HK-2 (cell line): ENCODE data around the gene EPM2A.

Source experiments
- DNase-seq: peaks from one replicate; pipeline ENCODE4 v3.0.0-alpha.2; 2018; ENCODE audit not compliant: unreplicated experiment

The EPM2A gene

GRCh38 chr6:145673504-145673903, 61.8 kb downstream of the EPM2A start:
- DNase-seq = no peak

DNA sequence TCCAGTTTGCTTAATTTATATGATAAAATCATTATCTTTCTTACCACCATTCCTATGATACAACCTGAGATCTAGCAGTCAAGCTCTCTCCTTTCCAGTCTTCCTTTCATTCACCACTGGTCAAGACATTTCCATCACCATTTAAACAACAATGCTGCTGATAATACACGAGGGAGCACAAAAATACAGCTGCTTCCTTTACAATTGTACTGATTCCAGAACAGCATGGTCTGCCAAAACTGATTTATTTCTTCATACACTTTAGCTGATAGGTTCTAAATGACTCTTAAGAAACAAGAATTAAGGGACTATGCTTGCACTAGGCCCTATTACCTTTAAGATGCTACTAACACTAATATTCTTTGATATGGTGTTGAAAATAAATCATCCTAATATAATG, 65.0 kb downstream of the EPM2A start:
- DNase-seq = no peak

DNA sequence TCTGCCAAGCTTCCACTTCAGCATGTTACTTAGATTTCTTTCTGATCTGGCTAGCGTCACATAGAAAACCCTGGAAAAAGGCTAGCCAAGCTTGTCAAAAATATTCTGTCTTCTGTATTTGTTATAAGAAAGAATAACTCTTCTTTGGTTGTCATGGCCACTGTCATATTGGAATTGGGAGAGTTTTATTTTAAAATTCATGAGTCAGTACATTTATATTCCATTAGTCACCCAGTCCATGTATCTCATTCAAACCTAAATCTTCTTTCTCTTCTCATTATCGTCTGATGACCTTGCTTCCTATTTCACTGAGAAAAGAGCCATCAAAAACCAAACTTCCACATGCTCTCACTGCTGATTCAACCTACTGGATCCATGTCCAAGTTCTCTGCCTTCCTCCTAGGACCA, 65.7 kb downstream of the EPM2A start:
- no peak for DNase-seq

- no peak for DNase-seq
Measured at GRCh38 chr6:145668844-145669243, 66.5 kb downstream of the EPM2A start.

- no peak for DNase-seq
Measured at GRCh38 chr6:145660676-145661075, 74.6 kb downstream of the EPM2A start.

DNA sequence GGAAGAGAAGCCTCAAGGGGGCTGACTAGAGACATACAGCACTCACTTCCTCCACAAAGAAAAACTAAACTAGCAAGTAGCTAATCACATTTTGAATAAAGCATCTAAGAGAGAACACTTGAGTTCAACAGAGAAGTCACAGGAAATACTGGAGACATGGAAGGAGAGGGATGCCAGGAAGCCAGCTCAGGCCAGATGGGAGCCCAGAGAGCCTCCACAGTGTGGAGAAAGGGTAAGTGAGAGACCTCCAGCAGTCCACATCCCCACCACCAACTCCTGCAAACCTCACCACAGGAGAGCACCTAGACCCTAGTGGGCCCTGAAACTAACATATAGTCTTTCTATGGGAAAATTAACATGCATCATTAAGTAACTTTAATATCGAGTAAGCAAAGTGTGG, 79.2 kb downstream of the EPM2A start:
- no peak for DNase-seq

DNA sequence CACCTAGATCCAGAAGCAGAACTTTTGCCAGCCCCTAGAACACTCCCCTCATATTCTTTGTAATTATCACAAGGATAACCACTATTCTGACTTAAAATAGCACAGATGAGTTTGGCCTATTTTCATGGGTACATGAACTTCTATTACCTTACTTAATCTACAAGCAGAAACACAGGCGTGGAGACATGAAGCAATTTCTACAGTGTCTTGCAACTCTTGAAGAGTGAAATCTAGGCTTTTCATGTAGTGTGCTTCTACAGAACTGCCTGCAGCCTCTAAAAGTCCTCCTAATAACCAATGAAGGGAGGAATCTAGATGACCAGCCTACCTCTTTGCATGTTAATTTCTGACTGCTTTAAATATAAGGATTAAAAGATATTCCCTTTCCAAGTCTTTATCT, 82.7 kb downstream of the EPM2A start:
- DNase-seq = no peak

DNA sequence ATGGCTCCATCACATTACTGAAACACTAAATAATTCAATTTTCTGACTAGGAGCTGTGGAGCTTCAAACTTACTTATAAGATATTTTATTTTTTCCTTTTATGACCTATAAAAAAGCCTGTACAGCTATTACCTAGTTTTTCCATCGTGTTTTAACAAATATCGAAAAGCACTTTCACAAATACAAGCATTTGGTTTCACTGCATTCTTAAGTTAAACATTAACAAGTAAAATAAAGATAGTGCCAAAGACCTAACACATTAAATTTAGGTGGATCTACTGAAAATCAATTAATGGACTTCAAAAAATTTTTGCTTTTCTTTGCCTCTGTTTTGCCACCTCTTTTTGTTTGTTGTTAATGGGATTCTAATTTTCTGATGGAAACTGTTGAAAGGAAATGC, 83.3 kb downstream of the EPM2A start:
- DNase-seq = no peak

DNA sequence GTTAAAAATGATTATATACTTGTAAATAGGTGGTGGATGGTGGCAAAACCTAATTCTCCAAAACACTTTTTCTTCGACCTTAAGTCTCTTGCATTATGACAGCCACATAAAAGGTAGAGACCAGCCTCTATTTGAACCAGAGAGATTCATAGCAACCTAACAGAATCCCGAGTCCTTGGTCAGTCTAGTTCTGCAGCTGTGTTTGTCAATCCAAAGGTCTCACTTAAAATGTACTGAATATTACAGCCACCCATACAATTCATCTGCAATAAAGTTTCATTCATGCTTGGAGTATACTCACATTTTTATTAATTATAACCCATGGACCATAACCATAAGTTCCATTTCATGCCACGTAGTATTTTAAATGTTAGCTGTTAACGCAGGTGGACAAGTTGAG, 87.2 kb downstream of the EPM2A start:
- DNase-seq = no peak

DNA sequence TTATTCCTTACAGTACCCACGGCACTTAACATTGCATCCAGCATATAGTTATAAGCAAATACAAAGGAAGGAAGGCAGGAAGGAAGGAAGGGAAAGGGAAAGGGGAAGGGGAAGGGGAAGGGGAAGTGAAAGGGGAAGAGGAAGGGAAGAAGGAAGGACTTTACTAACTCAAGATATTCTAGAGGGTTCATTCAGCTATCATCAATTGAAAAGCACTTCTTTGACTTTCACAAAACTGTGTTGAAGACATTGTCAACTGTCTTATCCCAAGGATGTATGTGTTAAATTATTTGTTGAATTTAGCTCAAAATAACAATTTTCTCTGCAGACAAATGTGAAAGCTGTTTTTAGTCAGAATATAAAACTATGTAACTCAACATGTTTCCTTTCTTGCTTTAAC, 87.7 kb downstream of the EPM2A start:
- no peak for DNase-seq

GRCh38 chr6:145643760-145644159, 91.6 kb downstream of the EPM2A start:
- no peak for DNase-seq

DNA sequence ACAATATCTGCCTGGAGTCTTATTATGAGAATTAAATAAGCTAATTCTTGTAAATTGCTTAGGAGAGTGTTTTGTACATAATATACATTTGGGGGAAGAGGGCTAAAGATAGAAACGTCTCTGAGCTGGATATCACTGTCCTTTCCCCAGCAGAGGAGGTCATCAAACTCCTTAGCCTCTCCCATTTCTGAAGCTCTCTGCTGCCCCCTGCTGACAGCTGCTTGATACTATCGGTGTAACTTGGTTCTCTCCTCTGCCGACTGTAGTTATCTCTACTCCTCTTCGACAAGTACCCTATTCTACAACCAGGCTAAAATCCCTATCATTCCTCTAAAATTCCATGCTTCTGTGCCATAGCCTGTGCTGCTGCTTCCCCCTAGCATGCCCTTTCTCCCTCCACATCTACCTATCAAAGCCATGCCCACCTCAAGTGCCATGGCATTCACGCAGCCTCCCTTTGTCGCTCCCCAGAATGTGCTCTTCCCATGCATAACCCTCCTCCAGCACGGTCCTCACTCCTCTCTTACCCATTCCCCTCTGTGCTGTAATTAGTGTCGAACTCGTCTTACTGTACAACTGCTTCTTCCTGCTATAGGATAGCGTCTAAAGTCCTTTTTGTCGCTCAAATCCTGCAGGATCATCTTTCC, 101.2 kb downstream of the EPM2A start:
- peak; percentile 85 for DNase-seq

DNA sequence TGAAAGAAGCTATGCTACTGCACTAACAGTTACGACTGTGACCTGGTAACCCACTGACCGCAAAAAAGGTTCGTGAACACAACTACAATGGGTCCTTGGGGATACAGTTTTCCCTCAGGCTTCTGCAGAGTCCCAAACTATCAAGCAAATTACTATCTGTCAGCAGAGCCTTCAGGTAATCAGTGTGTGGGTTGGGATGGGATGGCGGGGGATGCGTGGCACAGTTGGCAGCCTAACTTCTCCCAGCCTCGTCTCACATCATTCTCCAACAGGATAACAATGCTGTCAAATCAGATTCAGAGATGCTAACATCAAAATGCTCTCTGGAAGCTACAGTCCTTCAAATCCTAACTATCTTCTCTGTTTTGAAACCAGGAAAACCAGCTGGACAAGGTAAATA, 102.3 kb downstream of the EPM2A start:
- no peak for DNase-seq

DNA sequence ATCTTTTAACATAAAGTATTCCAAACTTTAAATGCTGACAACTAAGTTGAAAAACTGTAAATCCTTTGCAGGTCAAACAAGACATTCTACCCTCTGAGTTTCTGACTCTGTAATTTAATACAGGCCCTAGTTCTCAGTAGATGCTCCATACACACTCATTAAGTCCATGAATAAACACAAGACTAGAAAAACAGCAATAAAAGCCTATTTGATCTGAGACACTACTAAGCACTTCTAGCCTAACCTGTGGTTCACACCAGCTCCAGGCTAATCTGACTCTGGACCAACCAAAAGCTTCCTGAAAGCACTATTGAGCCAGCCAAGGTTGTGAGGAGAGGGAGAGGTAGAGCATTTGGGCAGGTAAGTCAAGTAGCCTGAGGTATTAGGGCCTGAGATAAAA, 103.9 kb downstream of the EPM2A start:
- no peak for DNase-seq

DNA sequence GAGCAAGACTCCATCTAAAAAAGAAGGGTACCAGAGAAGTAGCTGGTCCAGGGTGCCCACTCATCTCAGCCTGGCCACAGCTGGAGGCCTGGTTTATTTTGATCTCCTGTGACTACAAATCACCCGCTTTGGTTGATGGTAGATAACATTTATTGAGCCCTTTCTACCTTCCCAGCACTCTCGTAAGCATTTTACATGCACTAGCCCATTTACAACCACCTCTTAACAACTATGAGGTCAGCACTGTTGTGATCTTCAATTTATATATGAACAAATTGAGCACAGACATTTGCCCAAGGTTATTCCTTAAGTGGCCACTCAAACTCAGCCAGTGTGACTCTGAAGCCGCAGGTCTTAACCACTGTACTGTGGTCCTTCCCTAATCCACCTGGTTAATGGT, 104.7 kb downstream of the EPM2A start:
- DNase-seq = no peak

DNA sequence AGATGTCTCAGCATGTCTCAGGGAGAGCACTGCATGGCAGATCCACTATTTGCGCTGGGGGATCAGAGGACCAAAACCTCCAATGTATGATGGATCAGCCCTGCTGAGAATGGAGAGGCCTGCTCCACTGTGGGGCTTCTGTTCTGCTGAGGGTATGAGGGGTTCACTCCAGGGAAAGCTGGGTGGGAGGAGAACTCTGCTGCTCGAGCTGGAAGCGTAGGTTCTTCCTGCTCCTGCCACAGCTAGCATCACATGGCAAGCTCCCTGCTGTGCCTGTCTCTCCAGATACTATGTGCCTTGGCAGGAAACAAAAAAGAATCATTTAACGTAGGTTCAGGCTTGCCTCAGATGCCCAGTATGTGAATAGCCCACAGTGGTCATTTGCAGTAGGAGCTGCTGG, 105.8 kb downstream of the EPM2A start:
- no peak for DNase-seq

DNA sequence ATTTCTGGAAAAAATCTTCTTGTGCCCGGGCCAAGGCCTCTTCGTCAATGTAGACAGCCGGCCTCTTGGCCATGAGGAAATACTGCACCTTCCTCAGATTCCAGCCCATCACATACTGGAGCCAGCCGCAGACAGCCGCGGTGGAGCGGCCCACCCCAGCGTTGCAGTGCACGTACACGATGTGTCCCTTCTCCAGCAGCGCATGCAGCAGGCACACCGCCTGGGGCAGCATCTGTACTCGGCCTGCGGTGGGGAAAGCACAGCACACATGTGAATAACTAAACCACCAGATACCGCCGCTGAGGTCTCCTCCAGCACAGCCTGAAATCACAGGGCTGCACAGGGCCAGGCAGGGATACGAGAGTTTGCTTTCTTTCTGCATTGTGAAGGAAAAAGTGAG, 107.9 kb downstream of the EPM2A start:
- DNase-seq = no peak

DNA sequence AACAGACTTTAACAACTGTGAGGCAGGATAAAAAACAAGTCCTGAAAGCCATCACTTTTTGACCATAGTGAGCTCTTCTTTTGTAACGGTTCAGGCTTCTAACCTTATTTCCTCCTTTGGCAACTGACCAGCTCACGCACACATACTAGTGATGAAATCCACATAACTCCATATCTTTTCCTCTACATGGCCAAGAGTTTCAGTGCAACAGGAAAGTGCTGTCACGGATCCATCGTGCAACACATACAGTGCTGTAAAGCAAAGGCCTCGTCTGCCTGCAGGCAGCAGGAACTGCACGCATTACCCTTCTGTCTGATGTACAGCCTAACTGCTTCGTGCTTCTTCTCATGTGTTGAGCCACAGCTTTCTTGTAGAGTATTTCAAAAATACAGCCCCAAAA, 108.5 kb downstream of the EPM2A start:
- no peak for DNase-seq

DNA sequence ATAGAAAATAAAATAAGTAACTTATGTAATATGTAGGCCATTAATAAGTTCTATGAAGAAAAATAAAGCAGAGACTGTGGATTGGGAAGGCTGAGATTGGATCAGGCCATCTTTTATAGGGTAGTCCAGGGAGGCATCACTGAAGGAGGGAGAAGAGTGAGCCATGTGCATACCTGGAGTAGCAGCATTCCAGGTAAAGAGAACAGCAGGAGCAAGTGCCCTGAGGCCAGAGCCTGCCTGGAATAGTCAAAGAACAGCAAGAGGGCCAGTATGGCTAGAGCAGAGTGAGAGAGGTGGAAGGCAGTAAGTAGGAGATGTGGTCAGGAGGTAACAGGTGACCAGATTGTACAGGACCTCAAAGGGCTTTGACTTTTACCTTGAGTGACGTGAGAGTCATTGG, 112.1 kb downstream of the EPM2A start:
- no peak for DNase-seq

GRCh38 chr6:145621776-145622175, 113.5 kb downstream of the EPM2A start:
- no peak for DNase-seq

- no peak for DNase-seq
Measured at GRCh38 chr6:145620088-145620487, 115.2 kb downstream of the EPM2A start.

GRCh38 chr6:145609521-145609920, 125.8 kb downstream of the EPM2A start:
- DNase-seq = no peak

DNA sequence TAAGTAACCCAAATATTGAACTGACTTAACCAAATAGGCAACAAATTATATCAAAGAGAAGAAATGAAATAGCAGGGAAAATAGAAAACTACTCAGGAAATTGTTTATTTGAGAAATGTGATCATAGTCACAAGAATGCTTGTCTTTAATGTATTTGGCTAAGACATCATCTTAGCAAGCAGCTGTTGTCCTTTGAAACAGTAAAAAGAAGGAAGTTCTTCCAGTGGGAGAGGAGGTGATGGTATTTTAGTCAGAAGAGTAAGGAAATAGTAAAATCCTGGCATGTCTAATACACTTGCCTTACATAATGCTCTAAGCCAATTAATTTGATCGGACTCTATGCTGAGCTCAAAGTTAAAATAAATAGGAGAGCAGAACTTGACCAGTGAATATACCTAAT, 126.5 kb downstream of the EPM2A start:
- no peak for DNase-seq

GRCh38 chr6:145603991-145604390, 131.3 kb downstream of the EPM2A start:
- no peak for DNase-seq

DNA sequence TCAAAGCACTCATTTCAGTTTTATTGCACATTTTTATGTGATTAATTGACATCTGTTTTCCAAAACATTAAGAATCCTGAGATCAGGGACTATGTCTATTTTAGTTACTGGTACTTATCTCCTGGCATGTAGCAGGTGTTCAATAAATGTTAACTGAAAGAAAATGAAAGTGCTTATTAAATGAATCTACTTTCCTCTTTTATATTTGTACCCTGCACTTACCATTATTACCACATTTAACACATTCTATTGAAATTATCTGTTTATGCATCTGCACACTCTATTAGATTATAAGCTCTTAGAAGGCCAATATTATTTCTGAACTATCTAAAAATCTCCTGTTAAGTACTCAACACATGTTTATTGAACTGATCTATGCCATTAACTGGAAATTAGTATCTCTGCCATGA, 131.9 kb downstream of the EPM2A start:
- DNase-seq = no peak
